SJCRH30 (cell line): Measurements from ENCODE around the gene CECR2. TPM values are rescaled to one million over a fixed set of nuclear protein-coding genes. Genes with fewer than 3 reads are reported as not detected.
"Not testable (repeated sequence)": the region's sequence is repeated elsewhere in the genome, so short reads cannot be mapped to it uniquely, and the experiment has no call there.

Experiments
- DNase-seq, 2 experiments: peaks; one replicate each; pipeline ENCODE4 v3.0.0-alpha.2; 2015 to 2020
- H3K27ac ChIP-seq: fragments of 250-450 bp; sonication (Bioruptor Pico); 2 replicates; pipeline ENCODE4 v1.5.1; 2020; ENCODE audit warnings: mild to moderate bottlenecking, moderate library complexity
- H3K27me3 ChIP-seq: fragments of 250-450 bp; sonication (Bioruptor Pico); 2 replicates; pipeline ENCODE4 v1.5.1; 2020; ENCODE audit warnings: mild to moderate bottlenecking, moderate library complexity
- H3K36me3 ChIP-seq: fragments of 250-450 bp; sonication (Bioruptor Pico); 2 replicates; pipeline ENCODE4 v1.5.1; 2020; ENCODE audit warnings: mild to moderate bottlenecking, moderate library complexity
- H3K4me1 ChIP-seq: fragments of 250-450 bp; sonication (Bioruptor Pico); 2 replicates; pipeline ENCODE4 v1.5.1; 2020; ENCODE audit warnings: mild to moderate bottlenecking, moderate library complexity
- H3K4me3 ChIP-seq: fragments of 250-450 bp; sonication (Bioruptor Pico); 2 replicates; pipeline ENCODE4 v1.5.1; 2020; ENCODE audit warnings: mild to moderate bottlenecking, moderate library complexity
- H3K9me3 ChIP-seq: fragments of 250-450 bp; sonication (Bioruptor Pico); replicated peaks from 2 replicates; pipeline ENCODE4 v1.5.1; 2020; ENCODE audit warnings: mild to moderate bottlenecking, moderate library complexity
- total RNA-seq: library from RNA; depleted of rRNA; stranded (reverse); fragments of >200 nt; shearing (Covaris generic); gene quantifications from 2 replicates; pipeline ENCODE4 v1.2.3, GENCODE V29; 2014

The CECR2 gene
- total RNA-seq, 1 experiment from 2014 or later = 19.1 TPM

GRCh38 chr22:17514084-17514483, 144.8 kb downstream of the CECR2 start:
- Histone ChIP-seq H3K9me3 (no peaks in the 10 kb centered on the region), H3K4me1 (peaks cover 13% of the 10 kb centered on the region), H3K27me3 (no peaks in the 10 kb centered on the region), H3K4me3 (no peak overlapping the region), H3K36me3 (peaks cover 7% of the 10 kb centered on the region), H3K27ac (no peak overlapping the region)
- DNase-seq = no peak

- Histone ChIP-seq H3K27me3 (no peaks in the 10 kb centered on the region), H3K9me3 (no peaks in the 10 kb centered on the region), H3K27ac (peak overlapping the region; percentile 33; the same call in 1 of the 2 replicates), H3K36me3 (no peaks in the 10 kb centered on the region; the same call in 1 of the 2 replicates), H3K4me3 (no peak overlapping the region), H3K4me1 (peaks cover 13% of the 10 kb centered on the region)
- peak; percentile 35 to 71 for DNase-seq
Measured at GRCh38 chr22:17518406-17518805, 149.1 kb downstream of the CECR2 start.

GRCh38 chr22:17521971-17522370, 152.7 kb downstream of the CECR2 start:
- H3K27me3 ChIP-seq, H3K9me3 ChIP-seq, H3K4me3 ChIP-seq, DNase-seq, H3K27ac ChIP-seq: not testable (repeated sequence)
- peaks cover 11% of the 10 kb centered on the region; the same call in 1 of the 2 replicates for H3K36me3 ChIP-seq
- peaks cover 16% of the 10 kb centered on the region for H3K4me1 ChIP-seq

- Histone ChIP-seq H3K4me3 (no peak overlapping the region), H3K27ac (no peak overlapping the region), H3K9me3 (no peaks in the 10 kb centered on the region), H3K36me3 (peaks cover 15% of the 10 kb centered on the region; the same call in 1 of the 2 replicates), H3K4me1 (peaks cover 3% of the 10 kb centered on the region), H3K27me3 (no peaks in the 10 kb centered on the region)
- DNase-seq = no peak
Measured at GRCh38 chr22:17523925-17524324, 154.7 kb downstream of the CECR2 start.

GRCh38 chr22:17536269-17536668, 167.0 kb downstream of the CECR2 start:
- Histone ChIP-seq H3K9me3 (no peaks in the 10 kb centered on the region), H3K4me1 (no peaks in the 10 kb centered on the region), H3K27me3 (no peaks in the 10 kb centered on the region), H3K27ac (no peak overlapping the region), H3K4me3 (no peak overlapping the region), H3K36me3 (peaks cover 7% of the 10 kb centered on the region)
- DNase-seq = no peak

GRCh38 chr22:17537155-17537554, 167.9 kb downstream of the CECR2 start:
- H3K36me3 ChIP-seq = peaks cover 12% of the 10 kb centered on the region
- H3K27ac ChIP-seq = no peak overlapping the region
- no peak for DNase-seq
- H3K4me1 ChIP-seq = no peaks in the 10 kb centered on the region
- H3K27me3 ChIP-seq = no peaks in the 10 kb centered on the region
- H3K9me3 ChIP-seq = no peaks in the 10 kb centered on the region
- no peak overlapping the region for H3K4me3 ChIP-seq

GRCh38 chr22:17540481-17540880, 171.2 kb downstream of the CECR2 start:
- Histone ChIP-seq H3K4me1 (no peaks in the 10 kb centered on the region), H3K4me3 (no peak overlapping the region), H3K36me3 (peaks cover 21% of the 10 kb centered on the region), H3K27me3 (no peaks in the 10 kb centered on the region), H3K9me3 (no peaks in the 10 kb centered on the region), H3K27ac (no peak overlapping the region)
- DNase-seq = peak in 1 of 2 experiments; percentile 24

GRCh38 chr22:17541476-17541875, 172.2 kb downstream of the CECR2 start:
- no peaks in the 10 kb centered on the region for H3K9me3 ChIP-seq
- peaks cover 21% of the 10 kb centered on the region for H3K36me3 ChIP-seq
- H3K27ac ChIP-seq = no peak overlapping the region
- H3K27me3 ChIP-seq = no peaks in the 10 kb centered on the region
- no peak overlapping the region for H3K4me3 ChIP-seq
- H3K4me1 ChIP-seq = no peaks in the 10 kb centered on the region
- DNase-seq = no peak

GRCh38 chr22:17542452-17542851, 173.2 kb downstream of the CECR2 start:
- Histone ChIP-seq H3K9me3 (no peaks in the 10 kb centered on the region), H3K27ac (no peak overlapping the region), H3K36me3 (peaks cover 21% of the 10 kb centered on the region), H3K4me1 (no peaks in the 10 kb centered on the region), H3K27me3 (no peaks in the 10 kb centered on the region), H3K4me3 (no peak overlapping the region)
- DNase-seq = no peak

- no peak overlapping the region for H3K4me3 ChIP-seq
- peaks cover 12% of the 10 kb centered on the region for H3K36me3 ChIP-seq
- DNase-seq = no peak
- no peak overlapping the region for H3K27ac ChIP-seq
- H3K9me3 ChIP-seq = no peaks in the 10 kb centered on the region
- H3K27me3 ChIP-seq = no peaks in the 10 kb centered on the region
- H3K4me1 ChIP-seq = no peaks in the 10 kb centered on the region
Measured at GRCh38 chr22:17548010-17548755, 178.9 kb downstream of the CECR2 start.

GRCh38 chr22:17548756-17549035, 179.4 kb downstream of the CECR2 start:
- H3K4me1 ChIP-seq = no peaks in the 10 kb centered on the region
- no peak for DNase-seq
- no peaks in the 10 kb centered on the region for H3K9me3 ChIP-seq
- no peaks in the 10 kb centered on the region for H3K27me3 ChIP-seq
- peaks cover 12% of the 10 kb centered on the region for H3K36me3 ChIP-seq
- H3K4me3 ChIP-seq = no peak overlapping the region
- H3K27ac ChIP-seq = no peak overlapping the region

GRCh38 chr22:17549183-17549582, 179.9 kb downstream of the CECR2 start:
- Histone ChIP-seq H3K4me3 (no peak overlapping the region), H3K27ac (no peak overlapping the region), H3K9me3 (no peaks in the 10 kb centered on the region), H3K36me3 (peaks cover 16% of the 10 kb centered on the region), H3K4me1 (no peaks in the 10 kb centered on the region), H3K27me3 (no peaks in the 10 kb centered on the region)
- no peak for DNase-seq

GRCh38 chr22:17549655-17550054, 180.4 kb downstream of the CECR2 start:
- Histone ChIP-seq H3K9me3 (no peaks in the 10 kb centered on the region), H3K4me1 (no peaks in the 10 kb centered on the region), H3K36me3 (peaks cover 17% of the 10 kb centered on the region), H3K27me3 (no peaks in the 10 kb centered on the region), H3K4me3 (no peak overlapping the region), H3K27ac (no peak overlapping the region)
- no peak for DNase-seq

- no peak for DNase-seq
- H3K27ac ChIP-seq = no peak overlapping the region
- no peak overlapping the region for H3K4me3 ChIP-seq
- no peaks in the 10 kb centered on the region for H3K27me3 ChIP-seq
- H3K9me3 ChIP-seq = no peaks in the 10 kb centered on the region
- H3K4me1 ChIP-seq = no peaks in the 10 kb centered on the region
- H3K36me3 ChIP-seq = peaks cover 22% of the 10 kb centered on the region
Measured at GRCh38 chr22:17552737-17553136, 183.5 kb downstream of the CECR2 start.

- peaks cover 20% of the 10 kb centered on the region for H3K36me3 ChIP-seq
- no peaks in the 10 kb centered on the region for H3K27me3 ChIP-seq
- no peak overlapping the region for H3K4me3 ChIP-seq
- DNase-seq = no peak
- H3K9me3 ChIP-seq = no peaks in the 10 kb centered on the region
- H3K4me1 ChIP-seq = no peaks in the 10 kb centered on the region
- H3K27ac ChIP-seq = no peak overlapping the region
Measured at GRCh38 chr22:17554814-17555213, 185.6 kb downstream of the CECR2 start.

- Histone ChIP-seq H3K4me3 (no peak overlapping the region), H3K27me3 (no peaks in the 10 kb centered on the region), H3K9me3 (no peaks in the 10 kb centered on the region), H3K27ac (no peak overlapping the region), H3K4me1 (peaks cover 10% of the 10 kb centered on the region), H3K36me3 (peaks cover 9% of the 10 kb centered on the region; the same call in 1 of the 2 replicates)
- DNase-seq = no peak
Measured at GRCh38 chr22:17559188-17559587, 189.9 kb downstream of the CECR2 start.
